ENCODE data around the gene SDHAF2.

DNA sequence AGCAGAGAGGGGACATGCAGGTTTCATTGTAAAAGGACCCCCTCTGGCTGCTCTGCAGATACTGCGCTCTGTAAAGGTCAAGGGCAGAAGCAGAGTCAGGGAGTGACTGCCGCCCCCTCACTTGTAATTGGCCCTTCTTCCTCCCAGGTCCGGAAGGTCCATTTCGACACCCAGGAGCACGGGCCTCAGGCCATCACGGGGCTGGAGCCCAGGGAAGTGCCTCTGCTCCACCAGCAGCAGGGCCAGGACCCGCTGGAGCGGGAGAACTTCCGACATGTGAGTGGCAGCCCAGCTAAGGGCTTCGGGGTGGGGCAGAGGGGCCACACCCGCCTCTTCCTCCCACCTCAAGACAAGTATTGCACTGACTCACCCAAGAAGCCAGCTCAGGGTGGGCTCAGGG, 54.6 kb downstream of the SDHAF2 start:
- TF ChIP-seq, protein P1, sequence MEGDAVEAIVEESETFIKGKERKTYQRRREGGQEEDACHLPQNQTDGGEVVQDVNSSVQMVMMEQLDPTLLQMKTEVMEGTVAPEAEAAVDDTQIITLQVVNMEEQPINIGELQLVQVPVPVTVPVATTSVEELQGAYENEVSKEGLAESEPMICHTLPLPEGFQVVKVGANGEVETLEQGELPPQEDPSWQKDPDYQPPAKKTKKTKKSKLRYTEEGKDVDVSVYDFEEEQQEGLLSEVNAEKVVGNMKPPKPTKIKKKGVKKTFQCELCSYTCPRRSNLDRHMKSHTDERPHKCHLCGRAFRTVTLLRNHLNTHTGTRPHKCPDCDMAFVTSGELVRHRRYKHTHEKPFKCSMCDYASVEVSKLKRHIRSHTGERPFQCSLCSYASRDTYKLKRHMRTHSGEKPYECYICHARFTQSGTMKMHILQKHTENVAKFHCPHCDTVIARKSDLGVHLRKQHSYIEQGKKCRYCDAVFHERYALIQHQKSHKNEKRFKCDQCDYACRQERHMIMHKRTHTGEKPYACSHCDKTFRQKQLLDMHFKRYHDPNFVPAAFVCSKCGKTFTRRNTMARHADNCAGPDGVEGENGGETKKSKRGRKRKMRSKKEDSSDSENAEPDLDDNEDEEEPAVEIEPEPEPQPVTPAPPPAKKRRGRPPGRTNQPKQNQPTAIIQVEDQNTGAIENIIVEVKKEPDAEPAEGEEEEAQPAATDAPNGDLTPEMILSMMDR (IDR thresholded peaks at IDR 0.05; ENCODE audit: insufficient read depth, low read length, poor library complexity, severe bottlenecking), result no peak
- no peak for TF ChIP-seq EZH2phosphoT487 (conservative IDR thresholded peaks at IDR 0.05; ENCODE audit: low read length)
